Measurements from ENCODE around the gene TTBK1.

DNA sequence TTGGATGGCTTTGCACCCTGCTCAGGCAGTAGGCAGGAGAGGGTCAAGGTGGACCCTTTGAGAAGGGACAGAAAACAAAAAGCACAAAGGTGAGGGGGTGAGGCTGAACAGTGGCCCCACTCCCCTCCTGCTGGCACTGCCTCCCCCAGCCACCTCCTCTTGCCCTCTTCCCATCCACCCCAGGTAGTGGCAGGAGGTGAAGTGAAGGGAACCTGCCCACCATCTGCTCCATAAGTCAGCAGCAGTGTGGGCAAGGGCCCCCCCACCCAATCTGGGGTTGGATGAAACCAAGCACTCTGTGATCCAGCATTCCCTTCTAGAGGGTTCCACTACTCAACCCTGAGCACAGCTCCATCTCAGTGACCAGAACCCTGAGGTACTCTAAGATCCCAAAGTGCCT lies 28.7 kb downstream of the TTBK1 start:
- TF ChIP-seq, protein P1, sequence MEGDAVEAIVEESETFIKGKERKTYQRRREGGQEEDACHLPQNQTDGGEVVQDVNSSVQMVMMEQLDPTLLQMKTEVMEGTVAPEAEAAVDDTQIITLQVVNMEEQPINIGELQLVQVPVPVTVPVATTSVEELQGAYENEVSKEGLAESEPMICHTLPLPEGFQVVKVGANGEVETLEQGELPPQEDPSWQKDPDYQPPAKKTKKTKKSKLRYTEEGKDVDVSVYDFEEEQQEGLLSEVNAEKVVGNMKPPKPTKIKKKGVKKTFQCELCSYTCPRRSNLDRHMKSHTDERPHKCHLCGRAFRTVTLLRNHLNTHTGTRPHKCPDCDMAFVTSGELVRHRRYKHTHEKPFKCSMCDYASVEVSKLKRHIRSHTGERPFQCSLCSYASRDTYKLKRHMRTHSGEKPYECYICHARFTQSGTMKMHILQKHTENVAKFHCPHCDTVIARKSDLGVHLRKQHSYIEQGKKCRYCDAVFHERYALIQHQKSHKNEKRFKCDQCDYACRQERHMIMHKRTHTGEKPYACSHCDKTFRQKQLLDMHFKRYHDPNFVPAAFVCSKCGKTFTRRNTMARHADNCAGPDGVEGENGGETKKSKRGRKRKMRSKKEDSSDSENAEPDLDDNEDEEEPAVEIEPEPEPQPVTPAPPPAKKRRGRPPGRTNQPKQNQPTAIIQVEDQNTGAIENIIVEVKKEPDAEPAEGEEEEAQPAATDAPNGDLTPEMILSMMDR (IDR thresholded peaks at IDR 0.05) = no peak
- no peak for TF ChIP-seq POLR2A (IDR thresholded peaks at IDR 0.05)
